GM21529 (cell line): Measurements from ENCODE around the gene ACSS1.
"Not testable (repeated sequence)": the region's sequence is repeated elsewhere in the genome, so short reads cannot be mapped to it uniquely, and the experiment has no call there.

Experiments used
- ATAC-seq: cut with Tn5 transposase; IDR thresholded peaks from one replicate; pipeline ENCODE4 v1.9.1; 2021; ENCODE audit not compliant: unreplicated experiment

Gene ACSS1

GRCh38 chr20:25014816-25015215 is 43.1 kb downstream of the ACSS1 start:
- no peak for ATAC-seq

- no peak for ATAC-seq
Observed at GRCh38 chr20:25013478-25014380, 44.2 kb downstream of the ACSS1 start.

- ATAC-seq = no peak
Observed at GRCh38 chr20:25012616-25013189, 45.2 kb downstream of the ACSS1 start.

- no peak for ATAC-seq
Observed at GRCh38 chr20:25011831-25012241, 46.1 kb downstream of the ACSS1 start.

- no peak for ATAC-seq
Observed at GRCh38 chr20:25011261-25011660, 46.7 kb downstream of the ACSS1 start.

GRCh38 chr20:25009218-25010145 is 48.5 kb downstream of the ACSS1 start:
- ATAC-seq = no peak

GRCh38 chr20:25008388-25009217 is 49.3 kb downstream of the ACSS1 start:
- ATAC-seq = no peak

GRCh38 chr20:25007491-25008305 is 50.2 kb downstream of the ACSS1 start:
- ATAC-seq = no peak

- no peak for ATAC-seq
Observed at GRCh38 chr20:25006431-25007167, 51.3 kb downstream of the ACSS1 start.

- no peak for ATAC-seq
Observed at GRCh38 chr20:25005661-25006060, 52.3 kb downstream of the ACSS1 start.

GRCh38 chr20:25005220-25005619 is 52.7 kb downstream of the ACSS1 start:
- no peak for ATAC-seq

GRCh38 chr20:25003002-25003401 is 54.9 kb downstream of the ACSS1 start:
- no peak for ATAC-seq

GRCh38 chr20:25001323-25001722 is 56.6 kb downstream of the ACSS1 start:
- not testable (repeated sequence) for ATAC-seq

- ATAC-seq = no peak
Observed at GRCh38 chr20:25000268-25000801, 57.6 kb downstream of the ACSS1 start.

- no peak for ATAC-seq
Observed at GRCh38 chr20:24999568-24999967, 58.4 kb downstream of the ACSS1 start.

- no peak for ATAC-seq
Observed at GRCh38 chr20:24998631-24999445, 59.1 kb downstream of the ACSS1 start.

GRCh38 chr20:24998121-24998520 is 59.8 kb downstream of the ACSS1 start:
- no peak for ATAC-seq
